Lower lobe of right lung (tissue), 2 donors: Measurements from ENCODE around the gene OR10K1. TPM values are rescaled to one million over a fixed set of nuclear protein-coding genes. Genes with fewer than 3 reads are reported as not detected.

Experiments used
- ATAC-seq, 2 donors: fragments of 200-7000 bp; cut with Tn5 transposase; one replicate each; pipeline ENCODE4 v1.9.1; 2020 to 2022; ENCODE audit warnings: mild to moderate bottlenecking in 2 of 2, moderate library complexity in 2 of 2
- DNase-seq: peaks from one replicate; pipeline ENCODE4 v3.0.0-alpha.2; 2020
- H3K27ac ChIP-seq: fragments of 200-600 bp; one replicate; pipeline ENCODE4 v1.8.0; 2022
- H3K27me3 ChIP-seq: fragments of 200-600 bp; one replicate; pipeline ENCODE4 v1.8.0; 2022; ENCODE audit warnings: low read depth
- H3K36me3 ChIP-seq: fragments of 200-600 bp; one replicate; pipeline ENCODE4 v1.8.0; 2022; ENCODE audit warnings: mild to moderate bottlenecking
- H3K4me1 ChIP-seq: fragments of 200-600 bp; one replicate; pipeline ENCODE4 v1.8.0; 2022
- H3K4me3 ChIP-seq: fragments of 200-600 bp; one replicate; pipeline ENCODE4 v1.8.0; 2022; ENCODE audit warnings: mild to moderate bottlenecking
- H3K9me3 ChIP-seq: fragments of 200-600 bp; one replicate; pipeline ENCODE4 v1.8.0; 2022
- CTCF ChIP-seq: fragments of 200-600 bp; IDR thresholded peaks from one replicate; pipeline ENCODE4 v1.8.0; 2022; ENCODE audit warnings: antibody characterized with exemption, mild to moderate bottlenecking
- intact Hi-C: fragments of 100-400 bp; cut with DNase I; formaldehyde crosslinking; loops from one replicate; pipeline ENCODE4 v1.11.0; 2022
- long read RNA-seq: library from polyadenylated mRNA; unstranded; transcript quantifications from one replicate; pipeline ENCODE4 v2.0.0, GENCODE V29; 2021
- total RNA-seq: library from RNA; stranded (reverse); fragmentation: NEBNext Ultra II Directional; extraction: Animal tissue kit (Norgen Biotek cat#: 25700); gene quantifications from one replicate; pipeline ENCODE4 v1.2.1, GENCODE V29; 2021
- donor health status: DM: no; HTN: yes; CAD: no; lungs with severe emphysema.

Gene OR10K1
- total RNA-seq = not detected
- long read RNA-seq = 0 reads

GRCh38 chr1:158461534-158461933 is at the start of gene OR10K1:
OR10K1 (plus strand) TSS chr1:158461834; CDS start chr1:158465562, 3,728 bp downstream.
- H3K4me3 ChIP-seq = no peak within 1 kb of the TSS
- no peaks in the 10 kb centered on the region for H3K36me3 ChIP-seq
- no peak for TF ChIP-seq CTCF
- H3K4me1 ChIP-seq = no peaks in the 10 kb centered on the region
- no peaks in the 10 kb centered on the region for H3K9me3 ChIP-seq
- DNase-seq (no peak), ATAC-seq (no peak)
- no peak within 1 kb of the TSS for H3K27ac ChIP-seq
- H3K27me3 ChIP-seq = no peaks in the 10 kb centered on the region
- intact Hi-C loops = no loop called here

- intact Hi-C loops = no loop called here
- H3K27ac ChIP-seq = no peak overlapping the region
- ATAC-seq = no peak
These were observed 46.8 kb upstream of the OR10K1 start for GRCh38 chr1:158414651-158415345.

DNA sequence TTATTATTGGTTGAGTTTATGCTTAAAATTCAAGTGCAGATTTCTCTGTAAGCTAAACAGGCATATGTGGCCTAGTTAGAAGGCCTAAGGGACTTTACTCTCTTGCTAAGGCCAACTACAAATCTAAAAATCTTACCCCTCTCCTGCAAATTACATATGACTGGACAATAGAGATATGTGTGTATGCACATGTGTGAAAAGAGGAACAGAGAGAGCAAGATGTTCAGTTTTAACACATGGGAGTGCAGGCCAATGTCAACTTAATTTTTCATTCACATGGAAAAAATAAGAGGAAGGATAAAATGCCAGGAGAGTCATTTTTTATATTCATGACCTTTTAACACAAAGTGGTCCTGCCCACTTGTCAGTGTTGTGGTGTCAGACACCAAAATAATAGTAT is 44.0 kb upstream of the OR10K1 start:
- Histone ChIP-seq H3K36me3 (no peaks in the 10 kb centered on the region), H3K4me1 (no peaks in the 10 kb centered on the region), H3K27me3 (no peaks in the 10 kb centered on the region), H3K27ac (no peak overlapping the region), H3K9me3 (no peaks in the 10 kb centered on the region), H3K4me3 (no peak overlapping the region)
- TF ChIP-seq CTCF = no peak
- intact Hi-C loops = no loop called here
- no peak for DNase-seq
- no peak for ATAC-seq

More at GRCh38 chr1:158414651-158415345, 46.8 kb upstream of the OR10K1 start:
- no peak for TF ChIP-seq CTCF
- no peak overlapping the region for H3K4me3 ChIP-seq
- no peaks in the 10 kb centered on the region for H3K36me3 ChIP-seq
- H3K27me3 ChIP-seq = no peaks in the 10 kb centered on the region
- no peaks in the 10 kb centered on the region for H3K9me3 ChIP-seq
- H3K4me1 ChIP-seq = no peaks in the 10 kb centered on the region
- no peak for DNase-seq

GRCh38 chr1:158422212-158422611 is 39.4 kb upstream of the OR10K1 start:
- Histone ChIP-seq H3K27ac (no peak overlapping the region), H3K4me1 (no peaks in the 10 kb centered on the region), H3K4me3 (no peak overlapping the region), H3K27me3 (no peaks in the 10 kb centered on the region), H3K9me3 (no peaks in the 10 kb centered on the region), H3K36me3 (no peaks in the 10 kb centered on the region)
- TF ChIP-seq CTCF = no peak
- no peak for DNase-seq
- intact Hi-C loops = no loop called here
- no peak for ATAC-seq

GRCh38 chr1:158425027-158425426 is 36.6 kb upstream of the OR10K1 start:
- H3K36me3 ChIP-seq = no peaks in the 10 kb centered on the region
- DNase-seq = no peak
- H3K9me3 ChIP-seq = no peaks in the 10 kb centered on the region
- intact Hi-C loops = no loop called here
- no peaks in the 10 kb centered on the region for H3K4me1 ChIP-seq
- H3K4me3 ChIP-seq = no peak overlapping the region
- H3K27me3 ChIP-seq = no peaks in the 10 kb centered on the region
- no peak overlapping the region for H3K27ac ChIP-seq
- ATAC-seq = no peak
- no peak for TF ChIP-seq CTCF
